GM21576 (cell line): Measurements from ENCODE around the gene MRPS11.
"Not testable (repeated sequence)": the region's sequence is repeated elsewhere in the genome, so short reads cannot be mapped to it uniquely, and the experiment has no call there.

ENCODE experiments used
- ATAC-seq: cut with Tn5 transposase; IDR thresholded peaks from one replicate; pipeline ENCODE4 v1.9.1; 2021; ENCODE audit warnings: mild to moderate bottlenecking, moderate library complexity; ENCODE audit not compliant: unreplicated experiment

Gene MRPS11

DNA sequence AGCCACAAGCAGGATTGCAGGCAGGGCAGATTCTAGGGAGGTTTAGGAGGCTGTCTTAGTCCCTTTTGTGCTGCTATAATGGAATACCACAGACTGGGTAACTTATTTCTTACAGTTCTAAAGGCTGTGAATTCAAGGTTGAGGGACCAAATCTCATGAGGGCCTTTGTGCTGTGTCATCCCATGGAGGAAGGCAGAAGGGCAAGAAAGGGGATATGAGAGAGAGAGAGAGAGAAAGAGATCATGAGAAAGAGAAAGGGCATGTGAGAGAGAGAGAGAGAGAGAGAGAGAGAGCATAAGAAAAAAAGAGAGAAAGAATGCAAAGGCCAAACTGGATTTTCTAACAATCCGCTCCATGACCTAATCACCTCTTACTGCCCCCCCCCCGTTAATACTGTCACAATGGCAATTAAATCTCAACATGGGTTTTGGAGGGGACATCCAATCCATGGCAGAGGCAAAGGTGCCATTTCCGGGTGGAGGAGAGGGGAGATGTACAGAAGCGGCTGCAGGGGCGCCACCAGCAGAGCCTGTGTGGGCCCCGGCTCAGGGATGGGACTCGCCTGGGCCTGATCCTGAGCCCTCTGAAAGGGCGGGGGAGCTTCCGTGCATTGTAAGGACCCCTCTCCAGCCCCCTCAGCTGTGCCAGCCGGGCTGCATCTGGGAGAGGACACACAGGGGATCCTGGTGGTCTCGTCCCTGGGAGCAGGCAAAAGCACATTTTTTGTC lies 20.5 kb downstream of the MRPS11 start:
- no peak for ATAC-seq

- ATAC-seq = no peak
Observed at GRCh38 chr15:88489321-88489720, 21.8 kb downstream of the MRPS11 start.

- ATAC-seq = no peak
Observed at GRCh38 chr15:88490036-88490435, 22.5 kb downstream of the MRPS11 start.

- ATAC-seq = no peak
Observed at GRCh38 chr15:88491158-88491557, 23.6 kb downstream of the MRPS11 start.

DNA sequence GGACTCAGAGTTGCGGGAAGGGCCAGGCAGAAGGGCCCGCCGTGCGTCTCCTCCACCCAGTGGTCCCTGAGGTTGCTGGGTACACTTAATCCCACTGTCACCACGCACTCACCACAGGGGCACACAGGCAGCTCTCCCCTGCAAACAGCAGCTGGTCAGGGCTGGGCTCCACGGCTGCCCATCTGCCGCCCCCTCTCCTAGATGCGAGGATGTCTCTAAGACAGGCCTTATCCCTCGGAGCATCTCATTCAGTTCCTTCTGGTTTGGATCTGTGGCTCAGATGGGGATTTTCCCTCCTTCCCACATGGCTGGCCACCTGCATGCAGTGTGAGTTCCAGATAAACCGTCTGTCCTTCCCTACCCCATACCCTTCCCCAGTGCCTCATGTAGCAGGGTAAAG lies 26.3 kb downstream of the MRPS11 start:
- ATAC-seq = no peak

- ATAC-seq = no peak
Observed at GRCh38 chr15:88497109-88497765, 29.7 kb downstream of the MRPS11 start.

GRCh38 chr15:88498996-88499395 lies 31.5 kb downstream of the MRPS11 start:
- no peak for ATAC-seq

DNA sequence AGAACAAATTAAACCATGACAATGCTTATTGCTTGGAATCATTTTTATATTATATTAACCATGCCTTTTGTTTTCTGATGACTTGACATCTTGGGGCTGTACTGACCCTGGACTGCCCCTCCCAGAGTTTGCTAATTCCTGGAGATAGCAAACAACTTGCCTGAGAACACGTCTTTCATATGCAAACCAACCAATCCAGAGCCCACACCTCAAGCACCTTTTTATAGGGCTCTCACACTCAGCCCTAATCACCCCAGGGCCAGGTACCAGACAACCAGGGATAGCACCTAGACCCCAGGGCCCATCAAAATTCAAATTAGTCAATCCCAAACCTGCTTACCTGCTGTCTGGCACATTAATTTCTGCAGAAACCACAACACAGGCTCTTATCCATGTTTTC lies 36.9 kb downstream of the MRPS11 start:
- ATAC-seq = no peak

GRCh38 chr15:88505721-88506120 lies 38.2 kb downstream of the MRPS11 start:
- no peak for ATAC-seq

- ATAC-seq = no peak
Observed at GRCh38 chr15:88506628-88507027, 39.1 kb downstream of the MRPS11 start.

DNA sequence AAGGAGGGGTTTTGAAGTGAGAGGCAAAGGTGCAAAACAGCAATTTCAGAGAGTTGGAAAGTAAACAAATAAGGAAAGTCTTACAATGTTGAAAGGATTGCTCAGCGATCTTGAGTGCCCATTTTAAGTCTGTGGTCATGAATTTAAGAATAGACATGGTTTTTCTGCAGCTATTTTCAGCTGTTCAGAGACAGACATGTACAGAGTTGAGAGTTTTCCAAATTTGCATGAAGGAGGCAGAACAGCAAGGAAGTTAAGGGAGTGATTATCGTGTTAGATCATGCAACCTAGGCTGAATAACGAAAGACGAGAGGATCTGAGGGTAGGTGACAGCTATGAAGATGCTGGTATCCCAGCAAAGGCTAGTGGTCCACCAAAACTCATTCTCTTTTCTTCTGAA lies 41.8 kb downstream of the MRPS11 start:
- no peak for ATAC-seq

- ATAC-seq = no peak
Observed at GRCh38 chr15:88509964-88510363, 42.5 kb downstream of the MRPS11 start.

GRCh38 chr15:88511161-88511560 lies 43.7 kb downstream of the MRPS11 start:
- no peak for ATAC-seq

- ATAC-seq = no peak
Observed at GRCh38 chr15:88512078-88512477, 44.6 kb downstream of the MRPS11 start.

- no peak for ATAC-seq
Observed at GRCh38 chr15:88512601-88513000, 45.1 kb downstream of the MRPS11 start.

GRCh38 chr15:88513195-88513594 lies 45.7 kb downstream of the MRPS11 start:
- no peak for ATAC-seq

- no peak for ATAC-seq
Observed at GRCh38 chr15:88518903-88519302, 51.4 kb downstream of the MRPS11 start.

DNA sequence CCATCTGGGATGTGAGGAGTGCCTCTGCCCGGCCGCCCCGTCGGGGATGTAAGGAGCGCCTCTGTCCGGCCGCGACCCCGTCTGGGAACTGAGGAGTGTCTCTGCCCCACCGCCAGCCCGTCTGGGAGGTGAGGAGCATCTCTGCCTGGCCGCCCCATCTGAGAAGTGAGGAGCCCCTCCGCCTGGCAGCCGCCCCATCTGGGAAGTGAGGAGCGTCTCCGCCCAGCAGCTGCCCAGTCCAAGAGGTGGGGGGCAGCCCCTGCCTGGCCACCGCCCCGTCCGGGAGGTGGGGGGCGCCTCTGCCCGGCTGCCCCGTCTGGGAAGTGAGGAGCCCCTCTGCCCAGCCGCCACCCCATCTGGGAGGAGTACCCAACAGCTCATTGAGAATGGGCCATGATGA lies 56.6 kb downstream of the MRPS11 start:
- not testable (repeated sequence) for ATAC-seq

DNA sequence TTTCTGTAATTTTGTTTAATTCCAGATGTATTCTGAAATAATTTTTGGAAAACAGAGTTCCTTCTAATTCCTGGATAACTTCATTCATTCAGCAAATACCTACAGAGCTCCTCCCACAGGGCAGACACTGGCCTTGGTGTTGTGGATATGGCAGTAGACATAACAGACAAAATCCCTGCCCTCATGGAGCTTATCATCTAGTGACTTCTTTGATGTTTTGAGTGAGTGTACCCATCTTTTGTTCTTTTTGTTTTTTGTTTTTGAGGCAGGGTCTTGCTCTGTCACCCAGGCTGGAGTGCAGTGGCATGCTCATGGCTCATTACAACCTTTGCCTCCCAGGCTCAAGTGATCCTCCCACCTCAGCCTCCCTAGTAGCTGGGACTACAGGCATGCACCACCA lies 57.9 kb downstream of the MRPS11 start:
- ATAC-seq = no peak

- no peak for ATAC-seq
Observed at GRCh38 chr15:88526247-88526879, 58.9 kb downstream of the MRPS11 start.

- no peak for ATAC-seq
Observed at GRCh38 chr15:88529021-88529630, 61.6 kb downstream of the MRPS11 start.
